Daoy (cell line): Measurements from ENCODE around the gene PRLR. TPM values are rescaled to one million over a fixed set of nuclear protein-coding genes. Genes with fewer than 3 reads are reported as not detected.

Experiments used
- DNase-seq: peaks from one replicate; pipeline ENCODE4 v3.0.0-alpha.2; 2015; ENCODE audit warnings: low read depth
- total RNA-seq: library from RNA; depleted of rRNA; stranded (reverse); fragments of >200 nt; shearing (Covaris generic); gene quantifications from 2 replicates; pipeline ENCODE4 v1.2.3, GENCODE V29; 2014

PRLR gene
- total RNA-seq, 1 experiment from 2014 or later: 0.29 TPM

- no peak for DNase-seq
Observed at GRCh38 chr5:35160486-35161116, 69.7 kb downstream of the PRLR start.

- DNase-seq: no peak
Observed at GRCh38 chr5:35159370-35159742, 70.9 kb downstream of the PRLR start.

GRCh38 chr5:35158622-35159369, 71.5 kb downstream of the PRLR start:
- DNase-seq: no peak

GRCh38 chr5:35158204-35158603, 72.1 kb downstream of the PRLR start:
- no peak for DNase-seq

- no peak for DNase-seq
Observed at GRCh38 chr5:35153375-35153932, 76.8 kb downstream of the PRLR start.

GRCh38 chr5:35152733-35153132, 77.6 kb downstream of the PRLR start:
- DNase-seq: no peak

GRCh38 chr5:35151146-35151920, 79.0 kb downstream of the PRLR start:
- no peak for DNase-seq

GRCh38 chr5:35149041-35149440, 81.2 kb downstream of the PRLR start:
- DNase-seq: no peak

GRCh38 chr5:35146406-35146805, 83.9 kb downstream of the PRLR start:
- no peak for DNase-seq

GRCh38 chr5:35145691-35146317, 84.5 kb downstream of the PRLR start:
- no peak for DNase-seq

GRCh38 chr5:35145012-35145411, 85.3 kb downstream of the PRLR start:
- DNase-seq: no peak

- DNase-seq: no peak
Observed at GRCh38 chr5:35143841-35144240, 86.4 kb downstream of the PRLR start.

GRCh38 chr5:35141739-35142138, 88.5 kb downstream of the PRLR start:
- no peak for DNase-seq

GRCh38 chr5:35138232-35138631, 92.1 kb downstream of the PRLR start:
- DNase-seq: no peak

GRCh38 chr5:35136386-35136785, 93.9 kb downstream of the PRLR start:
- DNase-seq: peak; percentile 83

- DNase-seq: no peak
Observed at GRCh38 chr5:35135239-35135700, 95.0 kb downstream of the PRLR start.

- no peak for DNase-seq
Observed at GRCh38 chr5:35134278-35135030, 95.8 kb downstream of the PRLR start.

GRCh38 chr5:35133186-35133585, 97.1 kb downstream of the PRLR start:
- DNase-seq: no peak

- no peak for DNase-seq
Observed at GRCh38 chr5:35131723-35132122, 98.6 kb downstream of the PRLR start.

GRCh38 chr5:35129921-35130485, 100.3 kb downstream of the PRLR start:
- peak; percentile 64 for DNase-seq

GRCh38 chr5:35129276-35129675, 101.0 kb downstream of the PRLR start:
- no peak for DNase-seq
